ENCODE measurements around the gene RASA3. TPM values are rescaled to one million over a fixed set of nuclear protein-coding genes. Genes with fewer than 3 reads are reported as not detected.

RASA3 gene
- total and polyA plus RNA-seq, 2 donors (not counting 3 experiments of a cell fraction or from before 2014, with no cell fraction given): 26.5 to 53.8 TPM

GRCh38 chr13:114102521-114103288 lies 29.7 kb downstream of the RASA3 start:
- no peak overlapping the region for H3K4me3 ChIP-seq (replicated peaks in 1 of 3; ENCODE audit: insufficient read depth in 1 of 3, low read depth in 1 of 3, low read length in 3 of 3)
- H3K27me3 ChIP-seq (ENCODE audit: control insufficient read depth in 2 of 2, insufficient read depth in 2 of 2, low read length in 2 of 2): no peaks in the 10 kb centered on the region
- DNase-seq (ENCODE audit: low read depth, low spot score): no peak
- intact Hi-C loops (cut with micrococcal nuclease): no loop called here
- H3K79me2 ChIP-seq (ENCODE audit: control insufficient read depth, insufficient read depth, low read length): peaks cover 93% of the 10 kb centered on the region
- dilution Hi-C loops (cut with MboI; ENCODE audit: extremely low pct_ligation_motif_present, low sequenced_read_pairs): no loop called here
- FAIRE-seq: no peak
- ChIA-PET CTCF (interaction anchor here (1.1 kb wide), 1 partner anchor 119 kb away, joined by 3 read pairs; no protein-coding TSS in a partner anchor), POLR2A (no interaction called here)
- peaks cover 0 to 6% of the 10 kb centered on the region in 2 experiments for H3K36me3 ChIP-seq (ENCODE audit: control insufficient read depth in 2 of 2, extremely low read depth in 1 of 2, insufficient read depth in 2 of 2, low read length in 2 of 2)
- H3K4me2 ChIP-seq (ENCODE audit: insufficient read depth, low read length): no peak overlapping the region
- no peaks in the 10 kb centered on the region for H3K9me3 ChIP-seq (replicated peaks; ENCODE audit: control insufficient read depth, insufficient read depth, low read length)
- no peaks in the 10 kb centered on the region for H3K9me1 ChIP-seq (replicated peaks; ENCODE audit: control insufficient read depth, extremely low read depth, insufficient read depth, low read length)
- no peak overlapping the region for H3K9ac ChIP-seq (replicated peaks; ENCODE audit: extremely low read depth, insufficient read depth, low read length)
- H3K27ac ChIP-seq (ENCODE audit: insufficient read depth, low read depth, low read length): no peak overlapping the region
- no peaks in the 10 kb centered on the region for H4K20me1 ChIP-seq (replicated peaks; ENCODE audit: control insufficient read depth, extremely low read depth, insufficient read depth, low read length)
- H3K4me1 ChIP-seq (ENCODE audit: control insufficient read depth, extremely low read depth, insufficient read depth, low read length): peaks cover 6% of the 10 kb centered on the region
- H2AFZ ChIP-seq (ENCODE audit: low read depth, low read length): no peak overlapping the region
- no TSS peak for BruUV-seq (replicated peaks)
- no peak for TF ChIP-seq JUN (IDR thresholded peaks at IDR 0.05; ENCODE audit: borderline replicate concordance, insufficient read depth, insufficient read length, low read depth)
- TF ChIP-seq EZH2 (IDR thresholded peaks at IDR 0.05; ENCODE audit: borderline replicate concordance, low read depth, low read length, severe bottlenecking): no peak
- TF ChIP-seq CTCF (IDR thresholded peaks at IDR 0.05; ENCODE audit: extremely low read depth in 1 of 2, insufficient read depth in 1 of 2, low read depth in 1 of 2, low read length in 2 of 2): no peak
- no peak for TF ChIP-seq MYC (IDR thresholded peaks at IDR 0.05; ENCODE audit: low read depth, low read length)
- no peak for TF ChIP-seq POLR2A (IDR thresholded peaks at IDR 0.05; ENCODE audit: low read depth, low read length)
- no peak for TF ChIP-seq FOS (IDR thresholded peaks at IDR 0.05; ENCODE audit: borderline replicate concordance, insufficient read depth, low read length)
- TF ChIP-seq POLR2AphosphoS5 (IDR thresholded peaks at IDR 0.05; ENCODE audit: insufficient read depth, low read depth, low read length): no peak
- TF ChIP-seq MAX (IDR thresholded peaks at IDR 0.05; ENCODE audit: insufficient read depth, insufficient read length): no peak
- no peak for TF ChIP-seq GATA2 (IDR thresholded peaks at IDR 0.05; ENCODE audit: insufficient read depth, insufficient read length, low read depth, low read length)

All from endothelial cell of umbilical vein (primary cell).